Cardiac septum (tissue), 1 donor: ENCODE data around the gene SLC35F1. TPM values are rescaled to one million over a fixed set of nuclear protein-coding genes. Genes with fewer than 3 reads are reported as not detected.

Experiments used
- DNase-seq: peaks from one replicate; pipeline ENCODE4 v3.0.0-alpha.2; 2020; ENCODE audit warnings: low spot score
- intact Hi-C: fragments of 100-400 bp; cut with DNase I; formaldehyde crosslinking; loops from one replicate; pipeline ENCODE4 v1.14.0; 2022
- total RNA-seq: library from RNA; stranded (reverse); fragmentation: NEBNext Ultra II Directional; extraction: Animal tissue kit (Norgen Biotek cat#: 25700); gene quantifications from one replicate; pipeline ENCODE4 v1.2.1, GENCODE V29; 2021
- donor health status: DM: no; HTN: no; CAD: no.

The SLC35F1 gene
- total RNA-seq, 1 donor from 2014 or later: 7.7 TPM

DNA sequence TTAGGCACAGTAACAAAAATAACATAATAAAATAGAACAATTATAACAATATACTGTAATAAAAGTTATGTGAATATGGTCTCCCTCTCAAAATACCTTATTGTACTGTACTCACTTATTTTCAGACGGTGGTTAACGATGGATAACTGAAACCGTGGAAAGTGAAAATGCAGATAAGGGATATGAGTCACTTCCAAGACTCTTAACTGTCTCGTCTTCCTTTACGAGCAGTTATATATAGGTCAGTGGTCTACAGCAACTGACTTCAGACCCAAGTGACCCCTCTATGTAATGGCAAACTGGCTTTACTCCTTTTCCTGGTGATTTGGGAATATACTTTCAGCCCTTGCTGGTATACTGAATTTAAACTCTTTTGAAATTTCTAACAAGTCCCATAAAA, 261.4 kb downstream of the SLC35F1 start:
- no peak for DNase-seq
- intact Hi-C loops: no loop called here

DNA sequence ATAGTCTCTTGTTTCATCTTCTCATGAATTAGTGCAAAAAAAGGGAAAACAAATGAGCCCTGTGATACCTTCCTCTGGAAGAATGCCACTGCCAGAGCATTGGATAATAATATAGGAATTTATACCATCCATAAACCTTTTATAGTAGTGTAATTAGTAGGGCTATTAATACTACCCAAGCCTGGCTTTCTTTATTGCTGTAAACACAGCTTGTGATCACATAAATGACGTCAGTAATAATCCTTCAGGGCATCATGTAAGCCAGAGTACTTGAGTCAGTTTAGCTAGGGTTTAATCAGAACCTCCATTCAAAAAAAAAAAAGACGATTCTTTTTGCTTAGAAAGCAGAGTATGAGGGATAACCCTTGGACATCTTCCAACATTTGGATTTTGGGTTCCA, 264.8 kb downstream of the SLC35F1 start:
- no peak for DNase-seq
- intact Hi-C loops: no loop called here

DNA sequence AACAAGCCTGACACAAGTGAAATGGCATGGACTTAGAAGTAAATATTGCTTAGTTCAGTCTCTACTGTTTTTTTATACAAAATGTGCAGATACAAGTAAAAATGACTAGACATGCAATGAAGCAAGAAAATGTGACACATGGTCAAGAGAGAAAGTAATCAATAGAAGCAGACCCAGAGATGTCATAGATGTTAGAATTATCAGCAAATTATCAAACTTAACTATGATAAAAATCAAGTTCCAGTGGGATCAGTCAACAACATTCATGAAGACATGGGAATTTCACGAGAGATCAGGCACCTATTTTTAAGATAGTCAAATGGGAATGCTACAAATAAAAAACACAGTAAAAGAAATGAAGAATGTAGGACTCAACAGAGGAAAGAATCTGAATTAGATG, 267.0 kb downstream of the SLC35F1 start:
- intact Hi-C loops: no loop called here

DNA sequence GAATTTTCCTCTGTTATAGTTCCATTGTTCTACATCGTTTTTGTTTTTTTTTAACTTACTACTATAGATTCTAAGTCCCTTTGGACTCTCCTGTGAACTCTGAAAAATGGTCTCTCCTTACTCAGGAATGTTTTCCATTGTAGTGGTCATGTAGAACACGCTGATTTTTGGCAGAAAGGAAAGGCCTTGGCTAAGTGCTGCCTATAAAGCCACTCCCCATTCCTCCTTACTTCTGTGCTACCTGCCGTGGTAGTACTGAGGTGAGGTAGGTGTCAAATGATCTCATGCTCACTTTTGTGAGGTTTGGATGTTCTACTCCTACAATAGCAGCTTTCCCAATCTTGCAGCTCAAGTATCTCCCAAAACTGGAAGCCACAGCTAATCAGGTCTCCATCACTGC, 270.7 kb downstream of the SLC35F1 start:
- DNase-seq: no peak
- intact Hi-C loops: no loop called here

More for the DNA sequence above, 267.0 kb downstream of the SLC35F1 start:
- no peak for DNase-seq

DNA sequence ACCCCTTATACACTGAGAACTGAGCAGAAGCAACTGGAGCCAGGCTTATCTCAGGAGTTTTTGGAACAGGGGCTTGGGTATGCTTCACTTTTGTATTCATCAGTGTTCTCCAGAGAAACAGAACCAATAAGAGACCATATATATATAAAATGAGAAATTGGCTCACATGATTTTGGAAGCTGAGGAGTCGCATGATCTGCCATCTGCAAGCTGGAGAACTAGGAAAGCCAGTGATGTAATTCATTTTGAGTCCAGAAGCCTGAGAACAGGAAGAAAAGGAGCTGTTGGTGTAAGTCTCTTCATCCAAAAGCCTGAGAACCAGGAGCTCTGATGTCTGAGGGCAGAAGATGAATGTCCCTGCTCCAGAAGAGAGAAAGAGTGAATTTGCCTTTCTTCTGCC, 272.0 kb downstream of the SLC35F1 start:
- no peak for DNase-seq
- intact Hi-C loops: no loop called here

DNA sequence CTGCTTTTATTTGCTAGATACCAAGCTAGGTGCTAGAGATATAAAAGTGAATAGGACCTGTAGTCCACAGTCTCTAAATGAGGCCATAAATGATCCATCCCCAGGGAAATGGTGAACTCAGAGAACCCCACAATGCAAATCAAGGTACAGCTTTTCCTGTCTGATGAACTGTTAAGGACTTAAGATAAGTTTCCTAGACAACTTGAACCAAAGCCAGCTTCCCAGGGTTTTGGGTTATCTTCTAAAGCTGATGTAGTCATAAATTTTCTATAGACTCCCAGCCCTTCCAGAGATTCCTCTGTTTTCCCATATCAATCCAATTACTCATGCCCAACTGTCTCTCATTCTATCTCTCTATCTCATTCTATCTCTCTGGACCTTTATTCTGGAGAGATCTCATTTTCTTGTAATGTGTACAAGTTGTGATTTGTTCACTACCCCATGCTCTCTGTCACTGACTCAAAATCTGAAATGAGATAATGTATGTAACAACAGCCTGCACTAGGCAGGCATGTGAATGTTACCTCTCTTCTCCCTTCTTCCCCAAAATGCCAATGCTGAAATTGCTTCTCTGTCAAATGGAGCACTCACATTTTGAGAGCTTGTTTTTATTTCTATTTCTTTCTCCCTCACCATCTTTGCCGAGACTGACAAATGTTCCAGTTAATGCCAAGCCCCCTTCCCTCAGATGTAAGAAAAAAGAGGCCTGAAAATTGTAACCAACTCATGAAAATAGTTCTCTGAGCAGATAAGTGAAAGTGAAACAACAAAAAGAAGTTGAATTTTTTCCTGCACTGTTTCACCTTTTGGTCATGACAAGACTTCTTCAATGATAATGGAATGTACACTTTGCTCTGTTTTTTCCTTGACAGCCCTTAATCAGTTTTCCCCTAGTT, 279.9 kb downstream of the SLC35F1 start:
- DNase-seq: no peak
- intact Hi-C loops: no loop called here

DNA sequence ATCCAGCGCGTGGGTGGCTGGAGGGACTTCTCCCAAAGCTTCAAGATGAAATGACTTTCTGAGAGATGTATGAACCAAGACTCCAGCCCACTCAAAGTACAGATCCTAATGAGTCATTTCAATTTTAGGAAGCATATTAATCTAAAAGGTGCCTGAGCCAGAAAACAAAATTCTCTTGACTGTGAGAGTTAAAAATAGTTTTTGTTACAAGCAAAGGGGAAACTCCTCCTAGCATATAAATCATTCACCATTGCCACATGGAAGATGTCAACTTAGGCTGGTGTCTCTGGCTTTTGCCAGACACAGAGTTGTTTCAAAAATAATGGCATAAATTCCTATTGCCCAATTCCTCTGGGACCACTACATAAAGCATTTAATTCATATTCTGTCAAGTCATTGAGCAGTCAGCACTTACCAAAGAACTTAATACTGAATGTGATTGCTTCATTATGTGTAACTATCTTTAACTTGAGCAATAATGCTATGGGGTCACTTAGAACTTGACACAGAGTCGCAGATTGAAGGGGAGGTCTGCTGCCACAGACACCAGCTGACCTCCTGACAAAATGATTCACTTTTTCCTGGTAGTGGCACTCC, 280.6 kb downstream of the SLC35F1 start:
- intact Hi-C loops: no loop called here
- DNase-seq: no peak

DNA sequence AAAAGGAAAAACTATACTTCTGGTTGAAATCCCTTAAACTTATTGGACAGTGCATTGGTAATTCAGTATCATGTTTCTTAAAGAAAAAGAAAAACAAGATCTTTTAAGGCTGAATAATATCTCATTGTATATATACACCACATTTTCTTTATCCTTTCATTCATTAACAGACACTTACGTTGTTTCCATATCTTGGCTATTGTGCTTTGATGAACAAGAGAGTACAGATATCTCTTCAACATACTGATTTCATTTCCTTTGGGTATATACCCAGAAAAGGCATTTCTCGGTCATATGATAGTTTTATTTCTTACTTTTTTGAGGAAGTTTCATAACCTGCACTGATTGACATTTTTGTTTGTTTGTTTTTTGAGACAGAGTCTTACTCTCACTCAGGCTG, 281.5 kb downstream of the SLC35F1 start:
- no peak for DNase-seq

DNA sequence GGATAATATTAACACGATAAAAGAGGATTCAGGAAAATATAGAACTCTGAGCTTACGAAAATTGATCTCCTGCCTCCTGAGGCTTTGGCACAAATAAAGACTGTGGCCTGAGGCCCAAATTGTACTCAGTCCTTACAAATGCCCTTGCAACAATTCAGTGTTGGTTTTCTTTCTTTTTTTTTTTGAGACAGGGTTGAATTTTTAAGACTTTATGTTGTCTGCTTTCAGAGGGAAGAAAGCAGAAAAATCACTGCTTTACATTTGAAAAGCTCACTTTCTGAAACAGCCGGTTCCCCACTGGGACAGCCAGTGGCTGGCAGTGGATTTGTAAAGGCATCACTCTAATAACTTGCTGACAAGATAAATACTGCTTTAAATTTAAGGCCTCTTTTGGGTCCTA, 290.5 kb downstream of the SLC35F1 start:
- intact Hi-C loops: no loop called here
- no peak for DNase-seq

More for the DNA sequence above, 281.5 kb downstream of the SLC35F1 start:
- intact Hi-C loops: no loop called here

DNA sequence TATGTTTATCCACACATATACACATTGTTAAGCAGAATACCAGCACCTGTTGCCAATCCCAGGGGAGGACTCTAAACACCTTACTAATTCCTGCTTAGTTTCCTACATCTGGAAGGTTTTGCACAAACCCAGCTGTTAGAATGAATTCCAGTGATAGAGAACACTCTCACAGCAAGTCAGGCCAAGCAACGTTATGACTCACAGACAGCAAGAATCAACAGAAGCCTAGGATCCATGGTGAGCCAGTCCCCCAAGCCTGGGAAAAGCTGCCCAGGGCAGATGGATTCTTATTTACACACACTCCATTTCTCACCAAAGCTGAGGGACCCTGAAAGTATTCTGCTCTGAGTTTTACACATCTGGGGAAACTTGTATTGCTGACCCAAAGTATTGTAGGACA, 291.7 kb downstream of the SLC35F1 start:
- DNase-seq: no peak
- intact Hi-C loops: no loop called here

DNA sequence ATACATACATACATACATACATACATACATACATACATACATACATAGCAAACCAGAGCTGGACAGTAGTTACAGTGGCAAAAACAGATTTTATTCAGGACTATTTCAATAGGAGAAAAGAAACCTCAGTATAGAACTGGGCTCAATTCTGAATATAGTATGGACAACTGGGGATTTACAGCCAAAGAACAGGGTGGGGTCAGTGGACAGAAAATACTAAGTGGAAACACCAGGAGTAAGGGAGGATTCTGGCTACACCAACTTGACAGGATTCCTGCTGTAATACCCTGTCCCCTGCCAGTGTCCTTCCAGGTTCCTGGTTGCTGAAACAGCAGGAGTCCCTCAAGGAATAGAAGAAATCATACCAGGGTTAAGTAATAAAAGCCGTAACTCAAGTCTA, 293.1 kb downstream of the SLC35F1 start:
- intact Hi-C loops: no loop called here
- no peak for DNase-seq

DNA sequence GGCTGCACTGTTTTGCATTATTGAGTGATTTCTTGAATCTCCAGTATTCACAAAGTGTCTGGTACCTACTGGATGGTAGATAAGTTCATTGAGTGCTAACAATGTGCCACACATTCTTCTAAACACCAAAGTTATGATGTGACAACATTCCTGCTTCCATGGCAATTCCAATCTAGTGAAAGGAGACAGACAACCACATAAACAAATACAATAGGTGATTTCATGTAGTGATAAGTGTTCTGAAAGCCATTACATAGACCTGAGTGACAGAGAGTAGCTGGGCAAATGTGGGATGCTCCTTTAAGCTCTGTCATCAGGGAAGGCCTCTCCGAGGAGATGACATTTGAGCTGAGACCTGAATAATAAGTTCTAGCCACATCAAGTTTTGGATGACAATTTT, 295.5 kb downstream of the SLC35F1 start:
- intact Hi-C loops: no loop called here
- DNase-seq: no peak

DNA sequence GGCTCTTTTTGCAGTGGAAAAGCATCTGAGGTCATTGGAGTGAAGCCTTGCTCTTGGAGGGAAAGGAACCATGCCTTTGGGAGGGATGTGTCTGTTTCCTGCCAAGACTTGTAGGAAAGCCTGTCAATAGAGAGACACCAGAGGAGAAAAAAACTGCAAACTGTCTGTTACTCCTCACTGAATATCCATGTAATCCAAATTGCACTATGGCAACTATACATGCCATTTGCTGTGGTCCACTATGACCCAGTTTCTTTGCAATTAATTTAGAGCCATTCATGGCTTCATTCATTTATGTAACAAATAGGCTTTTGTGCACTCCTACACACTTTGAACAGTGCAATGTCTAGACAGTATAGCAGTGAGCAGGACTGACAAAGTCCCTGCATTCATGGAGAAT, 296.5 kb downstream of the SLC35F1 start:
- intact Hi-C loops: no loop called here
- no peak for DNase-seq

DNA sequence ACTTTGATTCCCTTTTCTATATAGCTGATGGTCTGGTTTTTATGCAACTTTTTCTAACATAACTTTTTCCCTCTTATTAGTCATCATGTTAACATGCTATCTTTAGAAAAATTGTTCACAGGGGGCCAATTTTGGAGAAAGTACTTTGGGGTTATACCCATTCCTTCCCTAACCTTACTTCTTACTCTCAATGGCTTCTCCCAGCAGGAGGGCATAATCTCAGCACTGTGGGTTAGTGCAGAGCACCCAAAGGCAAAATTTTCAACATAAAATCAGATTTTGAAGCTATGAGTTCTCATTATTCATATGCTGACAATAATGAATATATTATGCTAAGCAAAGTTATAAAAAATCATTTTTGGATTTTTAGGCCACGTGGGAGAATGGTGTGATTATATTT, 299.2 kb downstream of the SLC35F1 start:
- DNase-seq: no peak
- intact Hi-C loops: no loop called here

DNA sequence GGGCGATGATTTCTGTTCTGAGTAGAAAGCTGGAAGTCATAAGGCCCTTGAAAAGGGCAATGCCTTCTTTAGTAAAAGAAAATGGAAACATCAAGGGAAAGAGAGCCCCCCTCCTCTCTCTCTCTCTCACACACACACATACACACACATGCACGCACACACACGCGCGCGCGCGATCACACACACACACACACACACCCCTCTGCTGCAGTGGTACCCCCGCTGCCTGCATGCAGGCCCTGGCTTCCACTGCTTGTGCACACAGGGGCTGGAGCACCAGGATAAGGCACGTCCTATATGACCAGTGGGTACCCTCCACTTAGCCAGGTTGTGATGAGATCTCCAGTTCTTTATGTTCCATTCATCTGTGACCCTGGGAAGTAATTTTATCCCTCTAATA, 300.9 kb downstream of the SLC35F1 start:
- no peak for DNase-seq
- intact Hi-C loops: no loop called here

DNA sequence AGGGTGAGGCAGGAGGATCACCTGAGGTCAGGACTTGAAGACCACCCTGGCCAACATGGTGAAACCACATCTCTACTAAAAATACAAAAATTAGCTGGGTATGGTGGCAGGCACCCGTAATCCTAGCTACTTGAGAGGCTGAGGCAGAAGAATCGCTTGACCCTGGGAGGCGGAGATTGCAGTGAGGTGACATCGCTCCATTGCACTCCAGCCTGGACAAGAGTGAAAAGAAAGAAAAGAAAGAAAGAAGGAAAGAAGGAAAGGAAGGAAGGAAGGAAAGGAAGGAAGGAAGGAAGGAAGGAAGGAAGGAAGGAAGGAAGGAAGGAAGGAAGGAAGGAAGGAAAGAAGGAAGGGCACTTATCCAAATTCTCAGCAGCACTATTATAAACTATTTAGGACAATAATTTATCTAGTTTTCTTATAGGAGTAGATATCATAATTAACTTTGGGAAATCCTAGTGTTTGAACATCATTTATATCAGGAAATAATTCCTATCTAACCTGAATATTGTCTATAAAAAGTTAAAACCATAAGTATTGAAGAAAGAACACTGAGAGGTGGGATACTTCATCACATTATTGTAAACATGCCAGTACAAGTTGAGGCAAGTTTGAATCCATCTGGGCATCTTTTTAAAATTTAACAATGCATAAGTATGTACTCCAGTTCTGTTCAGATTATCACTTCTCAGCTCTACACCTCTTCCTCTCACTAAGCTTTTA, 305.5 kb downstream of the SLC35F1 start:
- intact Hi-C loops: no loop called here
- DNase-seq: no peak

DNA sequence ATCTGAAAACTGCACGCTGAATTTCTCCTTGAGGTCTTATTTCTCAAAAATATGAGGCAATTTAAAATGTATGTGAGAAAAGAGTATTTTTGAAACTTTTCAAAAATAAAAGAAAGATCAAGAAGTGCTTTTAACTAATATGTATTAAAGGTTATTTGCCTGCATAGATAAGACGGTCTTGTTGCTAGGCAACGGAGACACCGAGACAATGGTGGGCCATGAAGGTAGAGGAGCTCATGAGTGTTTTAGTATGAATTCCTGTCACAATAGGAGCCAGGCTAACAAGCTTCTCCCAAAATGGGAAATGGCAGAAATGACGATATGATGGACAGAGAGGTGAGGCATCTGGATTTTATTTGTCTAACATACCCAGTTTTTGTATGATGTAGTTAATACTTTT, 308.2 kb downstream of the SLC35F1 start:
- intact Hi-C loops: no loop called here
- DNase-seq: no peak

DNA sequence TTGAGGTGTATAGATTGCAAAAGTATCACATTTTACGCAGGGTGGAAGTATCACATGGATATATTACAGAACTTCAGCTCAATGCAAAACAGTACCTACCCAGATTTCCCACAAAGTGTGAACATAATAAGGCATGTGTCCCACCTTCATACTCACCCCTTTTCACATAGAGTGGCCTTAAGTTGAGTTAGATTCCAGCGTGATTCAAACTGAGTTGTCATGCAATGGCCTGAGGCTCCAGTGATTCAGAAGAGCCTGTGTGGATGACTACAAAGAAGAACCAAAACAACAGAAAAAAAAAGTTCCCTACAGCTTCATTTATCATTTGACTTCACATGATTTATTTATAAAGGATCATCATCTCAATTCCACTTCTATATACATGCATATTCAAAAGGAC, 309.7 kb downstream of the SLC35F1 start:
- intact Hi-C loops: no loop called here
- DNase-seq: no peak

DNA sequence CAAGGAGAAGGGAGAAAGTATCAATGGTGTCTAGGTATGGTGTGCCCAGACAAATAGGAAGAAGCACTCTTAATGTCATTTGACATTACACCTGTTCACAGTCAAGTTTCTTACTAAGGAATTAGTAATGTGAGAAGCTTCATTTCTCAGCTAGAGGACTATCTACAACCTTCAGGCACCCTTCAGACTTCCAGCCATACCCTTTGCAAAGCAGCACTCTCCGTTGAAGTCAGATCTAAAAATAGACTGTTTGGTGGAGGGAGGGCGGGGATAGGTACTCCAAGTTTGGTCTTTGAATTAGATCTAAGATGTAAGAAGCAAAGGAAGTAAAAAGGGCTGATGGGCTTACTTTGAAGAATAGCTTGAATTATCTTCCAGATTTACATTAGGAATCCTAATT, 311.1 kb downstream of the SLC35F1 start:
- DNase-seq: no peak
- intact Hi-C loops: no loop called here

DNA sequence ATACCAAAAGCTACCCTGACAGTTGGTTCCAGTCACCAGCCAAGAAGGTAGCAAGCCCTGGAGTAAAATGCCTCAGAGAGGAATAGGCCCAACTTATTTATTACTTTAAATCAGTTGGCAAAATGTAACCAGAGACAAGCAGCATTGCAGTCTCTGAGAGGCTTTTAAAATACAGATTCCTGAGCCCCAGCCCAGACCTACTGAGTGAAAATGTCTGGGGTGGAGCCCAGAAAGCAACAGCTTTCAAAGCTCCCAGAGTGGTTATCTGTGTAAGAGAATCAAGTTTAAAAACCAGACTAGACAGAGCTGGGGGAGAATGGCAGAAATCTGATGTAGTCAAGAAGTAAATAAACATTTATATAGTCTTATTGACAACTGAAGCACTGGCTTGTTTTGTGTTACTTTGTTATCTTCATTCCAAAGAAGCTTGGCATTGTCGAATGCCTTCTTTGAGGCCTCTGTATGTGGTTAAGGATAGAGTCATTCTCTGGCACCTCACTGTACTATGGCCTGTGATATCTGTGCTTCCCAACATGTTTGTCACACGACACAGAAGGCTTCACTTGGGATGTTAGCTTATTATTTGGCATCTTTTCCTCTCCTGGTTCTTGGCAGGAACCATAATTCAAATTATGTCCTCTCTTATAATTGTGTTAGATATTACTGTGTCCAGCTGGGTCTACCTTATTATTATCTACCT, 313.5 kb downstream of the SLC35F1 start:
- DNase-seq: no peak

More for the DNA sequence above, 313.5 kb downstream of the SLC35F1 start:
- intact Hi-C loops: no loop called here
